Endothelial cell (in vitro differentiated cells): ENCODE measurements around the gene SBK2. TPM values are rescaled to one million over a fixed set of nuclear protein-coding genes. Genes with fewer than 3 reads are reported as not detected.

ENCODE experiments used
- DNase-seq: peaks from one replicate; pipeline ENCODE4 v3.0.0; 2021; ENCODE audit warnings: low spot score
- H3K27ac Mint-ChIP-seq: one replicate; pipeline ENCODE4 v1.8.0; 2021; ENCODE audit warnings: mixed read lengths, inconsistent platforms; ENCODE audit not compliant: unreplicated experiment
- H3K27me3 Mint-ChIP-seq: one replicate; pipeline ENCODE4 v1.8.0; 2021; ENCODE audit warnings: mild to moderate bottlenecking, moderate library complexity, mixed read lengths, inconsistent platforms; ENCODE audit not compliant: unreplicated experiment
- H3K36me3 Mint-ChIP-seq: one replicate; pipeline ENCODE4 v1.8.0; 2021; ENCODE audit warnings: mild to moderate bottlenecking, low read depth, mixed read lengths, inconsistent platforms; ENCODE audit not compliant: unreplicated experiment
- H3K4me1 Mint-ChIP-seq: one replicate; pipeline ENCODE4 v1.8.0; 2021; ENCODE audit warnings: mild to moderate bottlenecking, mixed read lengths, inconsistent platforms; ENCODE audit not compliant: unreplicated experiment
- H3K4me3 Mint-ChIP-seq: one replicate; pipeline ENCODE4 v1.8.0; 2021; ENCODE audit warnings: mild to moderate bottlenecking, mixed read lengths, inconsistent platforms; ENCODE audit not compliant: unreplicated experiment
- H3K9me3 Mint-ChIP-seq: one replicate; pipeline ENCODE4 v1.8.0; 2021; ENCODE audit warnings: mixed read lengths, inconsistent platforms; ENCODE audit not compliant: unreplicated experiment
- total RNA-seq: library from RNA; stranded (reverse); fragmentation: NEBNext Ultra II Directional; extraction: Animal tissue kit (Norgen Biotek cat#: 25700); gene quantifications from one replicate; pipeline ENCODE4 v1.2.1, GENCODE V29; 2021; ENCODE audit not compliant: unreplicated experiment
- TF ChIP-seq, protein P1 (sequence below): fragments of 200-600 bp; sonication (generic); IDR thresholded peaks from one replicate; pipeline ENCODE4 v1.5.0; 2021; ENCODE audit warnings: antibody characterized with exemption; ENCODE audit not compliant: unreplicated experiment

Gene SBK2
- total RNA-seq, 1 donor from 2014 or later = 0.69 TPM

GRCh38 chr19:55567708-55568328 lies 30.9 kb upstream of the SBK2 start:
- H3K27ac Mint-ChIP-seq = no peak overlapping the region
- DNase-seq = no peak
- H3K4me1 Mint-ChIP-seq = peaks cover 6% of the 10 kb centered on the region
- H3K27me3 Mint-ChIP-seq = peaks cover 8% of the 10 kb centered on the region
- TF ChIP-seq, protein P1, sequence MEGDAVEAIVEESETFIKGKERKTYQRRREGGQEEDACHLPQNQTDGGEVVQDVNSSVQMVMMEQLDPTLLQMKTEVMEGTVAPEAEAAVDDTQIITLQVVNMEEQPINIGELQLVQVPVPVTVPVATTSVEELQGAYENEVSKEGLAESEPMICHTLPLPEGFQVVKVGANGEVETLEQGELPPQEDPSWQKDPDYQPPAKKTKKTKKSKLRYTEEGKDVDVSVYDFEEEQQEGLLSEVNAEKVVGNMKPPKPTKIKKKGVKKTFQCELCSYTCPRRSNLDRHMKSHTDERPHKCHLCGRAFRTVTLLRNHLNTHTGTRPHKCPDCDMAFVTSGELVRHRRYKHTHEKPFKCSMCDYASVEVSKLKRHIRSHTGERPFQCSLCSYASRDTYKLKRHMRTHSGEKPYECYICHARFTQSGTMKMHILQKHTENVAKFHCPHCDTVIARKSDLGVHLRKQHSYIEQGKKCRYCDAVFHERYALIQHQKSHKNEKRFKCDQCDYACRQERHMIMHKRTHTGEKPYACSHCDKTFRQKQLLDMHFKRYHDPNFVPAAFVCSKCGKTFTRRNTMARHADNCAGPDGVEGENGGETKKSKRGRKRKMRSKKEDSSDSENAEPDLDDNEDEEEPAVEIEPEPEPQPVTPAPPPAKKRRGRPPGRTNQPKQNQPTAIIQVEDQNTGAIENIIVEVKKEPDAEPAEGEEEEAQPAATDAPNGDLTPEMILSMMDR = no peak
- no peaks in the 10 kb centered on the region for H3K9me3 Mint-ChIP-seq
- H3K4me3 Mint-ChIP-seq = no peak overlapping the region
- H3K36me3 Mint-ChIP-seq = no peaks in the 10 kb centered on the region

DNA sequence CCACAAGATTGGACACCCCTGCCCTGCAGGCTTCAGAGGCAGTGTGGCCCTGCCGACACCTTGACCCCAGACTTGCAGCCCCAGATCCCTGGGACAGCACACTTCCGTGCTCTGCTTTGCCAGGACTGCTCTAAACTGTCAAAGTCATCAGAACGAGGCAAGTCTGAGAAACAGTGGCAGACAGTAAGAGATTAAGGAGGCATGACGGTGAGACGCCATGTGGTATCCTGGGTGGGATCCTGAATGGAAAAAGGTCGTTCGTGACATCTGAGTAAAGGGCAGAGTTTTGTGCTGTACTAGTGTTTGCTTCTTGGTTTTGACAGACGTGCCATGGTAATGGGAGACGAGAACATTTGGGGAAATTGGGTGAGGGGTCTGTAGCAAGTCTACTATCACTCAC lies 29.9 kb upstream of the SBK2 start:
- Mint-ChIP-seq H3K27me3 (peaks cover 9% of the 10 kb centered on the region), H3K27ac (no peak overlapping the region), H3K4me1 (no peaks in the 10 kb centered on the region), H3K36me3 (no peaks in the 10 kb centered on the region), H3K4me3 (no peak overlapping the region), H3K9me3 (no peaks in the 10 kb centered on the region)
- TF ChIP-seq, protein P1 = no peak
- no peak for DNase-seq

DNA sequence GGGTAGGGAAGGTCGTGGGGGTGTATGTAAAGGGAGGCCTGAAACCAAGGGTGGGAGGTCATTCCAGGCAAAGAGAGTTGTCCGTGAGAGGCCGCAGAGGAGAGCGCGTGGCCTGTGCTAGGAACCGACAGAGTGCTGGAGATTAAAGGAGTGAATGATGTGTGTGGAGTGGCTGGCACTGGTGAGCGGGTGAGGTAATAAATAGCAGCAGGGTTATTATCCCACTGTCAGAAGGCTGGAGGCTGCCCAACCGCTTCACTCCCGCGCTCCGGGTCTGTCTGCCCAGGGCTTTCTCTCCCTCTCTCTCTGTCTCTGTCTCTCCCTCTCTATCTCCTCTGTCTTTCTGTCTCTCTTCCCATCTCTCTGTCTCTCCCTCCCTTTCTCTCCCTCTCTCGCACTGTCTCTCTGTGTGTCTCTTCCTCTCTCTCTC lies 26.3 kb upstream of the SBK2 start:
- H3K27ac Mint-ChIP-seq = no peak overlapping the region
- H3K4me3 Mint-ChIP-seq = peak overlapping the region; percentile 51
- H3K36me3 Mint-ChIP-seq = no peaks in the 10 kb centered on the region
- TF ChIP-seq, protein P1 = no peak
- no peaks in the 10 kb centered on the region for H3K4me1 Mint-ChIP-seq
- peaks cover 7% of the 10 kb centered on the region for H3K27me3 Mint-ChIP-seq
- H3K9me3 Mint-ChIP-seq = no peaks in the 10 kb centered on the region
- no peak for DNase-seq

GRCh38 chr19:55559684-55560083 lies 22.8 kb upstream of the SBK2 start:
- TF ChIP-seq, protein P1 = no peak
- H3K27me3 Mint-ChIP-seq = peaks cover 6% of the 10 kb centered on the region
- H3K27ac Mint-ChIP-seq = no peak overlapping the region
- H3K4me3 Mint-ChIP-seq = no peak overlapping the region
- H3K9me3 Mint-ChIP-seq = no peaks in the 10 kb centered on the region
- H3K36me3 Mint-ChIP-seq = no peaks in the 10 kb centered on the region
- peaks cover 12% of the 10 kb centered on the region for H3K4me1 Mint-ChIP-seq
- no peak for DNase-seq

DNA sequence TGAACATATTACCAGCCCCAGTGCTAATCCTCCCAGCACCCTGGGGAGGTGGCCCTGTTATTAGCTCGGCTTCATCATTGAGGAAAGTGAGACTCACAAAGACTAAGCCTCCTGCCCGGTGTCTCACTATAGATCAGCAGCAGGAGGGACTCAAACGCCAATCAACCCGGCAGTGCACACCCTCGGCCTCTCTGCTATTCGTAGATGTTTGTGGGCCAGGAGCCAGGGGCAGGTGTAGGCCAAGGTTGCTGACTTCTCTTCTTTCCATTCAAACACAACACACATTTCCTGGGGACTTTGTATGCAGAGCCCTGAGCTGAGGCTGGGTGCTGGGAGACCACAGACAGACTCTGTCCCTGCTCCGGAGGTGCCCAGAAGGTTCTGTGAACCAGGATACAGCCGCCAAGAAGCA lies 17.8 kb upstream of the SBK2 start:
- H3K27ac Mint-ChIP-seq = no peak overlapping the region
- no peak overlapping the region for H3K4me3 Mint-ChIP-seq
- no peaks in the 10 kb centered on the region for H3K36me3 Mint-ChIP-seq
- no peaks in the 10 kb centered on the region for H3K9me3 Mint-ChIP-seq
- DNase-seq = no peak
- H3K27me3 Mint-ChIP-seq = peaks cover 10% of the 10 kb centered on the region
- TF ChIP-seq, protein P1 = no peak
- H3K4me1 Mint-ChIP-seq = peaks cover 12% of the 10 kb centered on the region
